ENCODE measurements around the gene C1QTNF9.
"Not testable (repeated sequence)": the region's sequence is repeated elsewhere in the genome, so short reads cannot be mapped to it uniquely, and the experiment has no call there.

Gene C1QTNF9, protein sequence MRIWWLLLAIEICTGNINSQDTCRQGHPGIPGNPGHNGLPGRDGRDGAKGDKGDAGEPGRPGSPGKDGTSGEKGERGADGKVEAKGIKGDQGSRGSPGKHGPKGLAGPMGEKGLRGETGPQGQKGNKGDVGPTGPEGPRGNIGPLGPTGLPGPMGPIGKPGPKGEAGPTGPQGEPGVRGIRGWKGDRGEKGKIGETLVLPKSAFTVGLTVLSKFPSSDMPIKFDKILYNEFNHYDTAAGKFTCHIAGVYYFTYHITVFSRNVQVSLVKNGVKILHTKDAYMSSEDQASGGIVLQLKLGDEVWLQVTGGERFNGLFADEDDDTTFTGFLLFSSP

DNA sequence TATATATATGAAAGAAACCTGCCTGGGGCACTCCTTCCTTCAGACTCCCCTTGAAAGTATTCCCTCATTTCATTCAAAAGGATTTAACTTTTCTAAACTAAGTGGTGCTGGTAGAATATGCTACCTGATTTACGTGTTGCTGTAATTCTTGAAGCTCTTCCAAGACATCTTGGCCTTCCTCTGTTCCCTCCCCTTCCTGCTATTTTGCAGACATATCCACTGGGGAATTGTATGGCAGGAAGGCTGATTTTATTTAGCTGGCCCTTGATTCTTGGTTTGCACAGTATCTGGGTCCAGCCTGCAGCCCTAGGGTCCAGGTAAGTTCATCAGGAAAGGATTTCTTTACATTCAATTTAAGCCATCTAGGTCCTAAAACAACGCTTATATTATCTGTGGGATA, at the start of gene C1QTNF9:
Gene C1QTNF9 (plus strand): TSS at position 281 of the 400 bp plus-strand sequence. CDS start 6,424 bp downstream, outside the sequence.
- not testable (repeated sequence) for DNase-seq

DNA sequence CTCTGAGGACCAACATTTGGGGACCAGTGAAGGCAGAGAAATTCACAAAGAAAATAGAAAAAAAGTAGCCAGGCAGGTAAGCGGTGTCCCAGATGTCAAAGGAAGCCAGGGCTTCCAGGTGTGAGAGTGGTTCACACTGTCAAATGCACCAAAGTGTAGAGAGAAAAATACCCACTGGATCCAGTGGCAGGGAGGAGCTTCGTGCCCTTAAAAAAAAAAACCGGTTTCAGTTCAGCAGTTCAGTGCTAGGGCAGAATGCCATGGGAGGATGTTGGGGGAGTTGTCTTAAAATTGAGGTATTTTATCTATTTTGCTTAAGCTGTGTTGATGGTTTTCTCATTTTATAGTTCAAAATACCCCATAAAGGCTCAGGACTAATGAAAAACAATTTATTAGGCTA, 47.8 kb upstream of the C1QTNF9 start:
- DNase-seq = no peak

DNA sequence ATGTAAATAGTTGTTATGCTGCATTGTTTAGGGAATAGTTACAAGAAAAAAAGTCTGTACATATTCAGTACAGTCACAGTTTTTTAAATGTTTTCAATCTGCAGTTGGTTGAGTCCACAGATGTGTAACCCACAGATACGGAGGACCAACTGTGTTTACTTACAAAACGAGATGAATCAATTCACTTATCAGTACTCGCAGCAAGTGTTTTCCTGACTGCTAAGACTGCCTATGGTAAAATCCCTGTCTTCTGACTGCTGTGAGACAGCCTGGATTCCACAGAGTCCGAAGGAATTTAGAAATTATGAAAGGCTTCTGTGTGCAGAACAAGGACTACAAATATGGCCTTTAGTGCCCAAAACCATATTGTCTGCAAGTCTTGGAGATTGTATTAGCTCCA, 45.7 kb upstream of the C1QTNF9 start:
- no peak for DNase-seq

DNA sequence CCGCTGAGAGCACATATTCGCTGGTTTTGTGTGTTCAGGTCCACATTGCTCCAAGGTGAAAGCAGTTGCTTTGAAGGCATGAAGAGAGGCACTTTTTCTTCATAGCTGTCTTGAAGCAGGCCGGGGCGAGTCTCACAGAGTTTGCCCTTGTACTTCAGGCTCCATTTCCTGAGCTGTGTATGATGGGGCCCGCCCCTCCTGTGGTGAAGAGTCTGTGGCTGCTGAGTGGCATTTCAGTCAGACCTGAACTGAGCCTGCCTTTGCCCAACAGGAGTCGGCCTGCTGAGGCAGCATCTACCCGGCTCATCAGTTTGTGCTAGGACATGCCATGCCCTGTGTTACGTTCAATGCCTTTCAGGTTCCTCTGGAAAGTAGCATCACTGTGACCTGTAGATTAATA, 44.4 kb upstream of the C1QTNF9 start:
- DNase-seq = no peak

DNA sequence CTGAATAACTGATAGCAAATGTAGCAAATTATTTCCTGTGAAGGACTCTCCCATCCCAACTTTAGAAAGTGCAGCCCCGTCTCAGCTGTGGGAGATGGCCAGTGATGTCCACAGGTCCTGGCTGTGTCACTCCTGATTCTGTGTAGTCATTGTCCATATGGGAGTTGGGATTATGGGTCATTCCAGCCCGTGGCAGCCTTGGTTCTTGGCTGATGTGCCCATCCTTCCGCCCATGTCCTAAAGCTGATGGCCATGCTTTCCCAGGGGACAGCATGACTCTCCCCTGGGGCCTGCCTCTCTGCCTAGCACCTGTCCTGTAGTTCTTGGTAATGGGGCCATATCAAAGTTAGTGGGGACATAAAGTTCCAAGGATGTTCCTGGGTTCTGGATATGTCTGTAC, 43.9 kb upstream of the C1QTNF9 start:
- no peak for DNase-seq

DNA sequence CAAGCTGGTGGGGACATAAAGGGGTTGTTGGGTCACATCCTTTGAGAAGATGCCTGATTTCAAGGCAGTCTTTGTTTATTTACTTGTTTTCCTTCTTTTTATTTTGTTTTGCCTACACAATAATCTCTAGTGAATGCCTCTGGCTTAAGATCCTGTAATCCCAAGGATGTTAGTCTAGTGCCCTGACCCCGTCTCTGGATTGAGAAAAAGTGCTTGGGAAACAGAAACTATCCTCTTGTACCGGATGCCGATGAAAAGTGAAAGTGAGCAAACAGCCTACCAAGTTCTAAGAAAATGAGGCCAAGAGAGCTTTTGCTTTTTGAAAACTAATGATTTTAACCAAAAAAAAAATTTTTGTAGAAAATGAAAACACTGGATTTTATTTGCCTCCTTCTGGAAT, 42.1 kb upstream of the C1QTNF9 start:
- no peak for DNase-seq

DNA sequence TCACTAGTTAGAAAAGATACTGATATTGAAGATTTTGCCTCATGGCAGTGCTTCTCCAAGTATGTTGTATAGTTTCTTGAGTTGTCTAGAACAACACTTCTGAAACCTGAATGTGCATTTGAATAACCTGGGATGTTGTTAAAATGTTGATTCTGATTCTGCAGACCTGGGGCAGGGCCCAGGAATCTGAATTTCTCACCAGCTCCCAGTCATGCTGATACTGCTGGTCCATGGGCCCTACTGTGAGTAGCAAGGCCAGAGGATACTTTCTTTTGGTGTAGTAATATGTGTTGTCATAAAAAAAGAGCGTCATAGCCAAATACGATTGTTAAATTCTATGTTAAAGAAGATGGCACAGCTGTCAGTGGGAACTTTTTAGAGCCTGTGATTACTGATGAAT, 41.6 kb upstream of the C1QTNF9 start:
- no peak for DNase-seq

DNA sequence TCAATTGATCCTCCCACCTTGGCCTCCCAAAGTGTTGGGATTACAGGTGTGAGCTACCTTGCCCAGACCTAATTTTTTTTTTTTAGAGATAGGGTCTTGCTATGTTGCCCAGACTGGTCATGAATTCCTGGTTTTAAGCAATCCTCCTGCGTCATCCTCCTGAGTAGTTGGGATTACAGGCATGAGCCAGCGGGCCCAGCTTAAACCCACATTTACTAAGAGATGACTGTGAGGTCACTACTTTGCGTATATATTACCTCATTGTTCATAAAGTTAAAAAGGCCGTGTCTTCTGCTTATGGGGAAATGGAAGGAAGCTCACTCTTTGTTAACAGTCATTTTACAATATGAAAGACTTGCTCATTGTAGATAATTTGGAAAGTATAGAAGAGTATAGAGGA, 39.6 kb upstream of the C1QTNF9 start:
- no peak for DNase-seq

DNA sequence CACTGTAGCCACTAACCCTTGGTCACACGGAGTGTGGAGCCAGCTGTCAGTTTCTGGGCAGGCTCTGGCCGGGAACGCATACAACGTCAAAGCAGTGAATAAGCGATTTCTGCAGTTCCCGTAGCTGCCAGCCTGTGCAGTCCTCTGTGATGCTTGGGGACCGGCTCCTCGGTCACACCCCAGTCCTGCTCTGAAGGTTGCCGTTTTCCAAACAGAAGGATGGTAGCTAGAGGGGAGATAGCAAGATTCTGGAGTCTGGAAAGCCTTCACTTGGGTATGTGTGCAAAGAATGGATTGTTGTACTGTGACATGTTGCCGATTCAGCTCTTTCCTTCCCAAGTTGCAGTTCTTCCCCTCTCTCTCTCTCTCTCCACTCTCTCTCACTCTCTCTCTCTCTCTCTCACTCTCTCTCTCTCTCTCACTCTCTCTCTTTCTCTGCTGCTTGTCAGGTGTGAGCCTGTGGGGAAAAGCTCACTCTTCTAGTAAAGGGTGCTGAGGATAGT, 38.7 kb upstream of the C1QTNF9 start:
- DNase-seq = no peak

DNA sequence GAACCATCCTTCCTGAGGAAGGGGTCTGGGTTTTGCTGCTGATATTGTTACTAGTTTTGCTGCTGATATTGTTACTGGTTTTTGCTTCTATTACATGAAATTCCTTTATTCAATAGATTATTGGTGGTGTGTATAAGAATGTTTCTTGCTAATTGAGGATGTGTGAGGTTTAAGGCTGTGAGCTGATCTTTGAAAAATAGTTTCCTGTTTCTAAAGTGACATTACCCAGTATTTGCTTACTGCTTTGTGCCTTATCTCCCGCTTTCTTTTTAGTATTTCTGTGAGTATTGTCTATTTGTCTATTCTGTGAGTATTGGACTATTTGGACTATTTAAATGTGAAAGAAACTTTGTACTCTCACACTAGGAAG, 38.2 kb upstream of the C1QTNF9 start:
- no peak for DNase-seq

DNA sequence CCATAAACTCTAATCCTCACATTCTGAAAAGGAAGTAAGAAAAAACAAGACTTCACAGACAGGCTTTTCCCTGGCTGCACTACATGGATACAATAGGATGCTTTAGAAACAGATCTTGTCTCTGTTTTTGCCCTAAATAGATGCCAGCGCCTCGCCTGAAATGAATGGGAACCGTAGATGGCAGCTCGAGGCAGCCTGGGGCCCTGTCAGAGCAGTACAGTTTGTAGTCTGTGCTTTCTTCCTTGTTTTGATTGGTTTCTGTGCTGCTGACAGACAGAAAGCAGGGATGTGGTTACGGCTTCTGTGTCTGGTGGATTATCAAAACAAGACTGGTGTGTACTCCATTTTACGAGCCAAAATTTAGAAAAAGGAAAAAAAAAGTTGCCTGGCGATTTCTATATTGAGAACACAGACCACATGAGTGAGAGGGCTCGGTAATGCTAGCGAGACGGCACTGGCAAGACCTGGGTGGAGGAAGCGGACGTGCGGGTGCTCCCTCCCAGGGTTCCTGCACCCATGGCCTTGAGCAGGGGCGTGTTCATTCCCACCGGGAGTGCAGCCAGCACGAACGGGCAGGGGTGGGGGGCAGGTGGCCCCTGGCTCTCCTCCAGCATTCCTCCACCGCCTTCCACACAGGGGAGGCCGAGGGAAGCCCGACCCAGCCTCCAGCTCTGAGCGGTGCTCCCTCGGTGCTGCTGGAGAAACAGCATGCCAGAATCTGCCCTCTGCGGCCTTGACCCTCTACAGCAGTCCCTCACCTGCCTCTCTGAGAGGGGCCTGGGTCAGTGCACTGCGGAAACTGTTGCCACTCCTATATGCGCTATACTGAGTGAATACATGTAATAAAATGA, 37.6 kb upstream of the C1QTNF9 start:
- DNase-seq = no peak

DNA sequence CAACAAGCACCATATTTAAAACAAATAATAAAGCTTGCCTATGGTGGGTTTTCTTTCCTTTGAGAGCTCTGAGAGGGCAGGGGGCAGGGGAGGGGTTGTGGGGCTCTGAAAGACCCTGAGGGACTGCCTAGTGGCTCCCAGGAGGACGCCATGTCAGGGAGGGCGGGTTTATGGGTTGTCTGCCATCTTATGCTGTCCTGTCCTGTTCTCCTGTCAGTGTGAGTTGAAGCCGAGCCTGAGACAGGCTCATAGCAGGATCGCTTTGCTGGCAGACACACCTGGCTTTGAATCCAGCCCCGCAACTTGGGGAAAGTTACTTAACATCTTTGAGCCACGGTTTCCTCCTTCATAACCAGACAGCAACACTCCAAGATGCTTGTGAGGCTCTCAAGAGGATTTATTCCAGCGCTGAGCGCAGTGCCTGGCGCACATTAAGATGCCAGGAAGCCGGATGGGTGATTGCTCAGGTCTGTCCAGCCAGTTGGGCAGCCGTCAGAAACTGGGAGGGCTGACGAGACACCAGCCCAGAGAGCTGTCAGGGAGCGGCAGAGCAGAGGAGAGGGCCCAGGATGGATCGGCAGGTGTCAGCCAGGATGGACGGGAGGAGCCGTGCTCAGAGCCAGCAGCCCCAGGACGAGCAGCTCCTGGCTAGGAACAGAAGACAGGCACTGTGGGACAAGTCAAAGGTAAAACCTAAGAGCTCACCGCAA, 36.8 kb upstream of the C1QTNF9 start:
- no peak for DNase-seq

DNA sequence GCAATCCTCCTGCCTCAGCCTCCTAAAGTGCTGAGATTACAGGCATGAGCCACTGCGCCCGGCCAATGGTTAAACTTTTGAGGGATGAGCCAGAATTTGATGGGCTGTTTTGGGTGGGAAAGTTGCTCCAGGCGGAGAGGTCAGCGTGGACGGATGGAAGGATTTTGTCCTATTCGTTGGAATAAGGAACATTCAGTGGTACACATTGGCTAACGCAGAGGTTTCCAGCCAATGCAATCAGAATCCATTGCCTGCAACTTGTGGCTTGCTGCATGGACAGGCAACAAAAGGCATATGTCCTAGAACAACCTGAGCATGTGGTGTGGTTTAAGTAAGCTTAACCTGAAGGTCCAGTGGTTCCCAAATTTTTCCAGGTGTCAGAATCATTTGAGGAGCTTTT, 35.5 kb upstream of the C1QTNF9 start:
- no peak for DNase-seq

DNA sequence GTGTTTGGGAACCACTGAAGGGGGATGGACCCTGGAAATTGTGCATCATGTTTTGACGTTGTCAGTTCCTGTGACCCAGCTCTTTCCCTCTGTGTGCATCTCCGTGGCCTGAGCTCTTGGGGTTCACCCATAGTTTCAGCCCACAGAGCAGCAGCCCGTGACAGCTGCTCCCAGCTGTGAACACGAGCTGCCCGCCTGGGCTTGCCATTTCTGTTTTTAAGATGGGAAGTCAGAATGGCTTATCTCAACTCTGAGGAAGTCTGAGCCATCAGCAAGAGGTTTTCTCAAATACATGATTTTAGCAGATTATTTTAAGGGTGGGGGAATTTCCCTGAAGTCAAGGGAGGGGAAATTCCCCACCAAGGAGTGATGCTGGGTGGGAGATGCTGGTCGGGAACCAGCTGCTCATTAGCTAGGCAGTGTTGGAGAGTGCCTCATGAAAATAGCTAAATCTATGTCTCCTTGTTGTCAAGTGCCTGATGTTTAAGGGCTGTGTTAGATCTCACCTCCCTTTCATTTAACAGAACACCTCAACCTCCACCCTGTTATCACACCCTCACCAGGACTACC, 34.8 kb upstream of the C1QTNF9 start:
- no peak for DNase-seq

DNA sequence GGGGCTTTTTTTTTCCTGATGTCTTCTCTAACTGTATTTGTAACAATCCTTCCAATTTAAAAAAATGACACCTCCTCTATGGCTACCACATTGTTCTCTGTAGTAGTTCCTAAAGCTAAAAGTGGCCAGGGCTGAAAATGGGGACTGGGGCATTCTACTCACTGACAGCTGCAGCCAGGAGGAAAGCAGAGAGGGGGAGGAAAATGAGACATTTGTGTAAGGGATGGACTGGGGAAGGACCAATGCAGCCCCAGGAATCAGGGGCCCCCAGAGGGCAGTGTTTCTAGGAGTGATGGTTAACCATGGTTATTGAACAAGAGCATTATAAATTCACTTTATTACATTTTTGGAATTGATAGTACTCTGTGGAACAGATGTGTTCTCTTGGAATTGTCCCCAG, 34.3 kb upstream of the C1QTNF9 start:
- DNase-seq = no peak

DNA sequence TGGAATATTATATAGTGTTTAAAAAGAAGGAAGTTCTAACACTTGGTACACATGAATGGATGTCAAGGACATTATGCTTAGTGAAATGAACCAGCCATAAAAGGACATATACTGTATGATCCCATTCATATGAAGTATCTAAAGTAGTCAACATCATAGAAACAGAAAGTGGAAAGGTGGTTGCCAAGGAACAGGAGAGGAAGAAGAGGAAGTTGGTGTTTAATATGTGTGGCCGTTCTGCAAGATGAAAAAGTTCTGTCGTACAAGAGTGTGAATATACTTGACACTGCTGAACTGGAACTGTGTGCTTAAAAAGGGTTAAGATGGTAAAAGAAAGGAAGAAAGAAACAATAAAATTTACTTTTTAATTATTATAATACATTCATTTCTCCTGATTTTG, 33.1 kb upstream of the C1QTNF9 start:
- no peak for DNase-seq

DNA sequence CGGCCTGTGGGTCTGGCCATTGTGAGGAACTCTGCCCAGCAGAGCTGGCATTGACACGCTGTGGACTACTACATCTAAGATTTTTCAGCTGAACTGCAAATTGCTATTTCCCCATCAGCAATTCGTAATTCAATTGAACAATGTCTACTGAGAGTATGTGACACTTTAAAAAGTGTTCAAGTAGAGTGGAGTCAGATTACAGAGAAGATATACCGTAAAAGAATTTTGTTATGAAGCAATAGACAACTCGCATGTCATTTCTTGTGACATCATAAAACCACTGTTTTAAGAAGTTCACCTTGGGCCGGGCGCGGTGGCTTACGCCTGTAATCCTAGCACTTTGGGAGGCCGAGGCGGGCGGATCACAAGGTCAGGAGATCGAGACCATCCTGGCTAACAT, 32.5 kb upstream of the C1QTNF9 start:
- DNase-seq = no peak

DNA sequence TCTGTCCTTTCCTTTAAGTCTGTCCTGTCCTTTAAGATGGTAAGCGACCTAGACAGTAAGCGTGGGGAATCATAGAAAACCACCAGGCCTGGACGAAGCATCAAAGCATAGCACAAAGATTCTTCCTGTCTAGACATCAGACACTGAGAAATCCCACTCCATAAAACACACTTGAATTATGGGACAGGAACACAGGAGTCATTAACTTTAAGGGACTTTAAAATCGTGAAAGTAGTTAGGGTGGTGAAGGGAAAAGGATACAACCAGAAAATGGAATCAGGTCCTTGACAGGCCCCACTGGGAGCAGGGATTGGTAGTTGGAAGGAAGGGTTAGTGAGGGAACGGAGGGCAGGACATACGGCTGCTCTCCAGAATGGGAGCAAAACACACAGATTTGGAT, 31.6 kb upstream of the C1QTNF9 start:
- no peak for DNase-seq

DNA sequence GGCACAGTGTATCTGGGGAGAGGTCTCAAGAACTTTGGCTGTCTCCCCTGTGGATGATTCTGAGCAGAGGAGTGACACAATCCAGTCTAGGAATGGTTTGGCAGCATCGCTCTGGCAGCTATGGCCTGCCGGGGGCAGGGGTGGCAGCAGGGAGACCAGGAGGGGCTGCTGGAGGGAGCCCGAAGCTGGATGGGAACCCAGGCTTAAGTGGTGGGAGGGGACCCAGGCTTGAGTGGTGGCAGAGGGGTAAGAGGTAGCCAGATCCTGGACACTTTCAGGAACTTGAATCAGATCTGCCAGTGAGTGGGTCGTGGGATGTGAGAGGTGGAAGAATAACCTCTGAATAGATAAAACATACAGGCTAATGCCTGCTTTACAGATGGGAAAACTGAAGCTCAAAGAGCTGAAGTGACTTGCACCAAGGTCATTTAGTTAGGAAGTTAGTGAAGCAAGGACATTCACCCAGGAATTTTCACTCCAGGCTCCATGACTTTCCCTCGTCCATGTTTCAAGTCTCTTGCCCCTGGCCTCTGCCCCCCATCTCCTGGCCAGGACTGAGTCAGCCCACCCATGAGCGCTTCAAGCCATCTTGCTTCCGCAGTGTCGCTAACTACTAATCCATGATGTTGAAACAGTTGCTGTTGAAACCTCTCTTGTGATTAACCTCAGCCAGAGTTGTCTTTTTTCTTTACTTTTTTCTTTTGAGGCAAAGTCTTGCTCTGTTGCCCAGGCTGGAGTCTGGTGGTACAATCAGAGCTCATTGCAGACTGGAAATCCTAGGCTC, 29.9 kb upstream of the C1QTNF9 start:
- DNase-seq = no peak

DNA sequence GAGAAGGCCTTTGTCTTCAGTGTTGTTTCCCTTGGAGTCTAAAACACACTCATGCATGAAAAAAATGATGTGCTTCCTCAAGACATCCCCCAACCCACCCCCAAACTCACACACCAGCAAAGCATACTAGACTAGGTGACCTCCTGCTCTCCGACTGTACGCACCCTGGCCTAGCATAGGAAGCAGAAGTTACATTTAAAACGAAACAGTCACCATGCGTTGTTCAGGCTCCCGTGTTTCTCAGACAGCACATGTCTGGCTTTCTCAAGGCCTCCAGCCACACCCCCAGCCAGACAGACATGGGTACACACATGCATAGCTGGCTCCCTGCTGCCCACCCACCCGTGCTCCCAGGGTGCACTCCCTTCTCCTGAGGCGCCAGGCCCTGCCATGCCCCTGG, 28.7 kb upstream of the C1QTNF9 start:
- no peak for DNase-seq

DNA sequence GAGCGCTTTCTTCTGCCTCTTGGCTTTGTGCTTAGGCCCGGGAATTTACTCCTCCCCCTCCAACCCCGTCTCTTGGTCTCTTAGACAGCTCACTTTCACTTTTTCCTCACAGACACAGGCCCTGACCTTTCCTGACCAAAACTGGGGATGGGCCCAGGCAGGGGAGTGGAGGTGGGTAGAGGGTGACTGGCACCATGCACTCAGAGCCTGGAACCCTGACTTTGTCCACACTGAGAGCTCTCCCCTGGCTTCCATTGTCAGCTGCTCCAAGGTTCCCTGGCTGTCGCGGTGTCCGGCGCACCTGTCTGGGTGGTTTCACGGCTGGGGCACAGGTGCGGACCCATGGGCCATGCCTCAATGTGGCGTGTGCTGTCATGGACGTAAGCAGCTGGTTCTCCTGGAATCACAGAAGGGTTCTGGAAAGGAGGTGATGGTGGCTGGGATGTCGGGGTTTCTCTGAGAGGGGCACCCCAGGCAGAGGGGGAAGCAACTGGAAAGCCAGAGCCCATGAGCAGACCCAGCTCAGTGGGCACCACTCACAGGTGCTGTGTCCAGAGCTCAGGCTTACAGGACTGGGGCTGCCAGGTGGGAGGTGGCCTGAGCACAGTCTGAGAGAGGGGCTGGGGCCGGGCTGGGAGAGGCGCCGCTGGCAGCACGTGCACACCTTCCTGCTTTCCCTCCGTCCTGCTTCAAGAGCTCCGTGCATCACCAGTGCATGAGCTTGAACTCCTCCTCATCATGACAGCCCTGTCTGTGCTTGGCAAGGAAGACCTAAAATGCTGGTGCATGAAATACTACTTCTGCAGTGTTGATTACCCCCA, 28.0 kb upstream of the C1QTNF9 start:
- DNase-seq = no peak

DNA sequence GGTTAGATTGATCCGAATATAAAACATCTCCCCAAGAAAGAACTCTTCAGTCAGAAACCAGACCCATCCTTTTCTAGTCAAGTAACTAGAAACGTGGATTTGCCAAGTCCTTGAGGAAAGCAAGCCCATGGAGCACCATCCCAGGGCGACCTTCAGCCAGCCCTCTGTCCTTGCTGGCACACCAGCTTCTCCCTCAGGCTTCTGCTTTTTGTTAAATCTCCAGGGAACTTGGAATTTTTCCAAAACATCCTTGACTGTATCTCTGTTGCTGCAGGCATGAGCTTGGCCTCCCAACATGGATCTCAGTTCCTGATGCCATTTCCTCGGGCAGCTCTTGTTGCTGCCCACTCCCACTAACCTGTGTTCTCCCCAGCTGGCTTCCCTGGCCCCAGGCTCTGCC, 27.1 kb upstream of the C1QTNF9 start:
- no peak for DNase-seq
